ENCODE results near the gene AMDHD1. TPM values are rescaled to one million over a fixed set of nuclear protein-coding genes. Genes with fewer than 3 reads are reported as not detected.

The AMDHD1 gene
- total and polyA plus RNA-seq, 2 of the 8 experiments (the other 6 are each of a cell fraction or from before 2014, with no cell fraction given): 0.14 TPM; not detected in 1

DNA sequence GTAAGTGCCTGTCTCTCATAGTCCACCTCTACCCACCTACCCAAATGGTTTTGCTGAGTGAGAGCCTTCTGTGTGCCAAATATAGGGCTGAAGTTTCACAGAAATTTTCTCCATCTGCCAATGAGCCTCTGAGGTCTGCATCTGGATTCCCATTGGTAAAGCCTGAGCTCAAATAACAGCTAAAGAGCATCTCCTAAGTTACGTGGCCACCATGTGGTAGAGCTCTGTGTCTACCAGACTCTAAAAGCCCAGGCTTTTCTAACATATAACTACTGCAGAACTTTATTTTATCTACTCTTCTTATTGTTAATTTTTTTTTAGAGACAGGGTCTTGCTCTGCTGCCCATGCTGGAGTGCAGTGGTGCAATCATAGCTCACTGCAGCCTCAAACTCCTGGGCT, 16.0 kb downstream of the AMDHD1 start:
- Histone ChIP-seq H2BK5ac (ENCODE audit: low read depth, low read length) (no peak overlapping the region), H4K91ac (replicated peaks; ENCODE audit: insufficient read length, low read length) (no peak overlapping the region), H2BK20ac (ENCODE audit: low read length) (no peak overlapping the region), H3K27me3 (replicated peaks in 1 of 4; ENCODE audit: control insufficient read depth in 3 of 4, extremely low read depth in 1 of 4, insufficient read depth in 3 of 4, low read length in 3 of 4) (no peaks in the 10 kb centered on the region), H3K79me2 (ENCODE audit: control insufficient read depth in 1 of 2, insufficient read depth in 2 of 2, low read length in 2 of 2) (no peaks in the 10 kb centered on the region), H3K23me2 (ENCODE audit: low read depth, low read length) (no peaks in the 10 kb centered on the region), H3K18ac (ENCODE audit: extremely low read depth, low read length) (no peak overlapping the region), H4K5ac (ENCODE audit: insufficient read length, low read depth, low read length) (no peak overlapping the region), H4K20me1 (replicated peaks in 1 of 2; ENCODE audit: control insufficient read depth in 1 of 2, insufficient read depth in 2 of 2, low read length in 2 of 2) (no peaks in the 10 kb centered on the region), H3K56ac (replicated peaks; ENCODE audit: insufficient read length, low read depth, low read length) (no peak overlapping the region), H2BK120ac (replicated peaks; ENCODE audit: low read depth, low read length) (no peak overlapping the region), H4K8ac (ENCODE audit: extremely low read depth, insufficient read depth, low read length) (no peak overlapping the region), H3K9me3 (ENCODE audit: insufficient read depth in 2 of 2, low read depth in 1 of 2, low read length in 1 of 2) (no peaks in the 10 kb centered on the region), H2BK15ac (ENCODE audit: low read length) (no peak overlapping the region), H3K36me3 (ENCODE audit: control insufficient read depth in 2 of 4, insufficient read depth in 4 of 4, low read length in 3 of 4) (no peaks in the 10 kb centered on the region), H3K79me1 (ENCODE audit: low read depth, low read length) (no peaks in the 10 kb centered on the region), H3K4ac (replicated peaks; ENCODE audit: insufficient read length, low read depth, low read length) (no peak overlapping the region), H3K9ac (replicated peaks in 1 of 4; ENCODE audit: extremely low read depth in 1 of 4, low read depth in 3 of 4, low read length in 3 of 4) (no peak overlapping the region), H3K14ac (ENCODE audit: insufficient read length) (no peak overlapping the region), H3K27ac (ENCODE audit: low read depth, low read length) (no peak overlapping the region), H3K23ac (ENCODE audit: insufficient read length) (no peak overlapping the region), H3K4me3 (ENCODE audit: extremely low read depth in 1 of 4, insufficient read depth in 2 of 4, low read depth in 3 of 4, low read length in 4 of 4) (no peak overlapping the region), H2BK12ac (ENCODE audit: low read depth, low read length) (no peak overlapping the region), H2AFZ (ENCODE audit: low read length) (no peak overlapping the region), H3K4me1 (replicated peaks in 1 of 4; ENCODE audit: control insufficient read depth in 3 of 4, insufficient read depth in 4 of 4, low read length in 3 of 4) (peaks cover 2 to 5% (median 2%) of the 10 kb centered on the region in 4 experiments; a peak in 4 of 7 replicates), H2AK5ac (ENCODE audit: low read depth, low read length) (no peak overlapping the region), H3K4me2 (ENCODE audit: insufficient read depth in 1 of 2, low read depth in 2 of 2, low read length in 2 of 2) (no peak overlapping the region)
- ChIA-PET POLR2A (ENCODE audit: partially characterized antibody) (interaction anchor here (1.0 kb wide), 1 partner anchor 11 kb away, joined by 3 read pairs; no protein-coding TSS in a partner anchor), CTCF (ENCODE audit: partially characterized antibody) (interaction anchor here (0.8 to 17.8 kb wide), 13 partner anchors 11 to 141 kb away, joined by 3 to 149 read pairs (median 5); partner anchors contain the start of genes AMDHD1, CCDC38 and HAL)
- TF ChIP-seq EP300 (IDR thresholded peaks at IDR 0.05; ENCODE audit: borderline replicate concordance in 1 of 2, low read depth in 2 of 2, low read length in 2 of 2): no peak
- peak; percentile 58 to 68 for TF ChIP-seq RAD21 (IDR thresholded peaks at IDR 0.05 in 1 of 2, conservative IDR thresholded peaks at IDR 0.05 in 1 of 2; ENCODE audit: low read depth in 2 of 2, low read length in 2 of 2)
- TF ChIP-seq SAP30 (IDR thresholded peaks at IDR 0.05; ENCODE audit: insufficient read depth, insufficient replicate concordance, low read length): no peak
- TF ChIP-seq, protein P1, sequence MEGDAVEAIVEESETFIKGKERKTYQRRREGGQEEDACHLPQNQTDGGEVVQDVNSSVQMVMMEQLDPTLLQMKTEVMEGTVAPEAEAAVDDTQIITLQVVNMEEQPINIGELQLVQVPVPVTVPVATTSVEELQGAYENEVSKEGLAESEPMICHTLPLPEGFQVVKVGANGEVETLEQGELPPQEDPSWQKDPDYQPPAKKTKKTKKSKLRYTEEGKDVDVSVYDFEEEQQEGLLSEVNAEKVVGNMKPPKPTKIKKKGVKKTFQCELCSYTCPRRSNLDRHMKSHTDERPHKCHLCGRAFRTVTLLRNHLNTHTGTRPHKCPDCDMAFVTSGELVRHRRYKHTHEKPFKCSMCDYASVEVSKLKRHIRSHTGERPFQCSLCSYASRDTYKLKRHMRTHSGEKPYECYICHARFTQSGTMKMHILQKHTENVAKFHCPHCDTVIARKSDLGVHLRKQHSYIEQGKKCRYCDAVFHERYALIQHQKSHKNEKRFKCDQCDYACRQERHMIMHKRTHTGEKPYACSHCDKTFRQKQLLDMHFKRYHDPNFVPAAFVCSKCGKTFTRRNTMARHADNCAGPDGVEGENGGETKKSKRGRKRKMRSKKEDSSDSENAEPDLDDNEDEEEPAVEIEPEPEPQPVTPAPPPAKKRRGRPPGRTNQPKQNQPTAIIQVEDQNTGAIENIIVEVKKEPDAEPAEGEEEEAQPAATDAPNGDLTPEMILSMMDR (IDR thresholded peaks at IDR 0.05; ENCODE audit: control extremely low read depth in 1 of 3, insufficient read depth in 1 of 3, low read depth in 1 of 3, low read length in 3 of 3): peak in 2 of 3 experiments; percentile 38 to 41; a peak in 3 of 4 replicates
- 62% methylated on average over 1 of the region's 1 CpG; no CpG with 5 or more reads in 1 of the 2 experiments for WGBS, 2 experiments (ENCODE audit: extremely low coverage in 1 of 2, insufficient coverage in 1 of 2, insufficient read length in 1 of 2, insufficient replicate concordance in 2 of 2, low coverage in 1 of 2, low lambda C conversion rate in 2 of 2, missing lambda C conversion rate in 1 of 2)
- DNase-seq (ENCODE audit: low read depth in 1 of 2, low spot score in 2 of 2) (no peak), FAIRE-seq (no peak)
